ENCODE data around the gene CRACDL. TPM values are rescaled to one million over a fixed set of nuclear protein-coding genes. Genes with fewer than 3 reads are reported as not detected.

The CRACDL gene
- polyA plus RNA-seq, 1 donor (not counting 4 experiments of a cell fraction or from before 2014, with no cell fraction given), result 1.6 TPM

- Histone ChIP-seq H3K9ac (ENCODE audit: control insufficient read depth, extremely low read depth, insufficient read depth, low read length) (peak overlapping the region; percentile 62), H3K4me3 (ENCODE audit: control insufficient read depth in 2 of 3, extremely low read depth in 1 of 3, insufficient read depth in 2 of 3, low read depth in 1 of 3, low read length in 3 of 3) (peak overlapping the region in 1 of 3 experiments; percentile 30), H3K4me2 (ENCODE audit: control insufficient read depth, extremely low read depth, insufficient read depth, low read depth, low read length) (peak overlapping the region; percentile 71), H3K27ac (ENCODE audit: control insufficient read depth, insufficient read depth, low read length) (peak overlapping the region; percentile 69), H3K79me2 (ENCODE audit: control insufficient read depth, insufficient read depth, low read length) (no peaks in the 10 kb centered on the region), H2AFZ (ENCODE audit: control insufficient read depth, low read length) (no peak overlapping the region), H3K4me1 (ENCODE audit: control insufficient read depth, extremely low read depth, insufficient read depth, low read length) (peaks cover 68% of the 10 kb centered on the region), H3K27me3 (ENCODE audit: control insufficient read depth, extremely low read depth, insufficient read depth, low read length) (no peaks in the 10 kb centered on the region), H3K9me1 (ENCODE audit: control insufficient read depth, extremely low read depth, insufficient read depth, low read length) (no peaks in the 10 kb centered on the region), H3K36me3 (ENCODE audit: control insufficient read depth in 2 of 2, extremely low read depth in 1 of 2, insufficient read depth in 2 of 2, low read length in 2 of 2) (no peaks in the 10 kb centered on the region), H3K9me3 (ENCODE audit: control insufficient read depth, low read depth, low read length) (no peaks in the 10 kb centered on the region), H4K20me1 (ENCODE audit: control insufficient read depth, extremely low read depth, insufficient read depth, low read length) (peaks cover 4% of the 10 kb centered on the region)
- TF ChIP-seq EZH2 (IDR thresholded peaks at IDR 0.05; ENCODE audit: low read length), result no peak
- no peak for TF ChIP-seq CTCF (optimal IDR thresholded peaks at IDR 0.05 in 1 of 3, IDR thresholded peaks at IDR 0.05 in 1 of 3, conservative IDR thresholded peaks at IDR 0.05 in 1 of 3; ENCODE audit: extremely low read depth in 1 of 3, insufficient read depth in 2 of 3, low read length in 3 of 3)
- FAIRE-seq, result peak; percentile 69
- dilution Hi-C loops (cut with MboI; ENCODE audit: extremely low pct_ligation_motif_present, low sequenced_read_pairs), result no loop called here
- no peak for DNase-seq (ENCODE audit: low read depth, low spot score)
Observed at GRCh38 chr2:98911376-98912154, 24.5 kb downstream of the CRACDL start.

GRCh38 chr2:98911126-98911375 lies 25.0 kb downstream of the CRACDL start:
- FAIRE-seq (no peak), DNase-seq (ENCODE audit: low read depth, low spot score) (no peak)
- Histone ChIP-seq H3K79me2 (ENCODE audit: control insufficient read depth, insufficient read depth, low read length) (no peaks in the 10 kb centered on the region), H3K27ac (ENCODE audit: control insufficient read depth, insufficient read depth, low read length) (no peak overlapping the region), H3K4me3 (ENCODE audit: control insufficient read depth in 2 of 3, extremely low read depth in 1 of 3, insufficient read depth in 2 of 3, low read depth in 1 of 3, low read length in 3 of 3) (no peak overlapping the region), H3K9ac (ENCODE audit: control insufficient read depth, extremely low read depth, insufficient read depth, low read length) (no peak overlapping the region), H3K36me3 (ENCODE audit: control insufficient read depth in 2 of 2, extremely low read depth in 1 of 2, insufficient read depth in 2 of 2, low read length in 2 of 2) (no peaks in the 10 kb centered on the region), H3K9me3 (ENCODE audit: control insufficient read depth, low read depth, low read length) (no peaks in the 10 kb centered on the region), H4K20me1 (ENCODE audit: control insufficient read depth, extremely low read depth, insufficient read depth, low read length) (peaks cover 4% of the 10 kb centered on the region), H2AFZ (ENCODE audit: control insufficient read depth, low read length) (no peak overlapping the region), H3K27me3 (ENCODE audit: control insufficient read depth, extremely low read depth, insufficient read depth, low read length) (no peaks in the 10 kb centered on the region), H3K9me1 (ENCODE audit: control insufficient read depth, extremely low read depth, insufficient read depth, low read length) (no peaks in the 10 kb centered on the region), H3K4me1 (ENCODE audit: control insufficient read depth, extremely low read depth, insufficient read depth, low read length) (peaks cover 63% of the 10 kb centered on the region), H3K4me2 (ENCODE audit: control insufficient read depth, extremely low read depth, insufficient read depth, low read depth, low read length) (peak overlapping the region; percentile 71)
- dilution Hi-C loops (cut with MboI; ENCODE audit: extremely low pct_ligation_motif_present, low sequenced_read_pairs), result no loop called here
- no peak for TF ChIP-seq EZH2 (IDR thresholded peaks at IDR 0.05; ENCODE audit: low read length)
- TF ChIP-seq CTCF (optimal IDR thresholded peaks at IDR 0.05 in 1 of 3, IDR thresholded peaks at IDR 0.05 in 1 of 3, conservative IDR thresholded peaks at IDR 0.05 in 1 of 3; ENCODE audit: extremely low read depth in 1 of 3, insufficient read depth in 2 of 3, low read length in 3 of 3), result no peak

Measured in keratinocyte (primary cell).